ENCODE results near the gene UNC13D.
A peak's percentile ranks its signal among the peaks of the same experiment; 100 is the strongest.
"Not testable (repeated sequence)": the region's sequence is repeated elsewhere in the genome, so short reads cannot be mapped to it uniquely, and the experiment has no call there.

UNC13D gene

GRCh38 chr17:75843577-75844529 is at the start of gene UNC13D:
Gene UNC13D (minus strand): TSS chr17:75844404. CDS start chr17:75844337, 67 bp downstream.
- no peak for DNase-seq

- DNase-seq = no peak
Measured at GRCh38 chr17:75893305-75894048, 49.3 kb upstream of the UNC13D start.

- DNase-seq = no peak
Measured at GRCh38 chr17:75892556-75893224, 48.5 kb upstream of the UNC13D start.

- no peak for DNase-seq
Measured at GRCh38 chr17:75891605-75892555, 47.7 kb upstream of the UNC13D start.

GRCh38 chr17:75891022-75891604 is 46.9 kb upstream of the UNC13D start:
- no peak for DNase-seq

GRCh38 chr17:75889454-75889853 is 45.2 kb upstream of the UNC13D start:
- DNase-seq = no peak

- no peak for DNase-seq
Measured at GRCh38 chr17:75888484-75888883, 44.3 kb upstream of the UNC13D start.

- DNase-seq = not testable (repeated sequence)
Measured at GRCh38 chr17:75885860-75886259, 41.7 kb upstream of the UNC13D start.

GRCh38 chr17:75885431-75885830 is 41.2 kb upstream of the UNC13D start:
- no peak for DNase-seq

- DNase-seq = no peak
Measured at GRCh38 chr17:75881678-75882454, 37.7 kb upstream of the UNC13D start.

GRCh38 chr17:75880266-75880665 is 36.1 kb upstream of the UNC13D start:
- no peak for DNase-seq

GRCh38 chr17:75878174-75878998 is 34.2 kb upstream of the UNC13D start, which contains the start of gene TRIM47:
Gene TRIM47 (minus strand): TSS chr17:75878581. CDS start chr17:75878548, 33 bp downstream.
- no peak for DNase-seq

GRCh38 chr17:75877752-75878173 is 33.6 kb upstream of the UNC13D start:
- DNase-seq = no peak

- DNase-seq = no peak
Measured at GRCh38 chr17:75876938-75877751, 32.9 kb upstream of the UNC13D start.

- peak; percentile 21 for DNase-seq
Measured at GRCh38 chr17:75876190-75876937, 32.2 kb upstream of the UNC13D start.

- DNase-seq = no peak
Measured at GRCh38 chr17:75875940-75876189, 31.7 kb upstream of the UNC13D start.

GRCh38 chr17:75875182-75875939 is 31.2 kb upstream of the UNC13D start:
- no peak for DNase-seq
